HEK293T (cell line): Measurements from ENCODE around the gene C6orf89.

Experiments used
- ARNT ChIP-seq: fragments of 450-650 bp; IDR thresholded peaks from 2 replicates; pipeline ENCODE4 v1.6.1; 2017; ENCODE audit warnings: mild to moderate bottlenecking
- BHLHE40 ChIP-seq: fragments of 450-650 bp; IDR thresholded peaks from 2 replicates; pipeline ENCODE4 v1.6.1; 2016; ENCODE audit warnings: mild to moderate bottlenecking, moderate library complexity, borderline replicate concordance
- CTBP1 ChIP-seq: fragments of 450-650 bp; IDR thresholded peaks from 2 replicates; pipeline ENCODE4 v1.6.1; 2016; ENCODE audit warnings: borderline replicate concordance
- ELF4 ChIP-seq: fragments of 450-650 bp; IDR thresholded peaks from 2 replicates; pipeline ENCODE4 v1.6.1; 2017; ENCODE audit warnings: antibody characterized with exemption
- FOXK2 ChIP-seq: fragments of 450-650 bp; IDR thresholded peaks from 2 replicates; pipeline ENCODE4 v1.6.1; 2016; ENCODE audit warnings: mild to moderate bottlenecking
- FOXM1 ChIP-seq: fragments of 450-650 bp; IDR thresholded peaks from 2 replicates; pipeline ENCODE4 v1.6.1; 2017; ENCODE audit warnings: mild to moderate bottlenecking, borderline replicate concordance
- HDGF ChIP-seq: fragments of 450-650 bp; IDR thresholded peaks from 2 replicates; pipeline ENCODE4 v1.6.1; 2017; ENCODE audit warnings: antibody characterized with exemption, borderline replicate concordance
- LEF1 ChIP-seq: fragments of 450-650 bp; IDR thresholded peaks from 2 replicates; pipeline ENCODE4 v1.6.1; 2017; ENCODE audit warnings: mild to moderate bottlenecking, borderline replicate concordance
- NFRKB ChIP-seq: fragments of 450-650 bp; IDR thresholded peaks from 2 replicates; pipeline ENCODE4 v1.6.1; 2016; ENCODE audit warnings: mild to moderate bottlenecking, moderate library complexity
- SP1 ChIP-seq: fragments of 450-650 bp; IDR thresholded peaks from 2 replicates; pipeline ENCODE4 v1.6.1; 2017
- SUZ12 ChIP-seq: fragments of 450-650 bp; IDR thresholded peaks from 2 replicates; pipeline ENCODE4 v1.6.1; 2016; ENCODE audit warnings: mild to moderate bottlenecking
- TF ChIP-seq, protein P1 (sequence below): fragments of 450-650 bp; IDR thresholded peaks from 2 replicates; pipeline ENCODE4 v1.6.1; 2016

DNA sequence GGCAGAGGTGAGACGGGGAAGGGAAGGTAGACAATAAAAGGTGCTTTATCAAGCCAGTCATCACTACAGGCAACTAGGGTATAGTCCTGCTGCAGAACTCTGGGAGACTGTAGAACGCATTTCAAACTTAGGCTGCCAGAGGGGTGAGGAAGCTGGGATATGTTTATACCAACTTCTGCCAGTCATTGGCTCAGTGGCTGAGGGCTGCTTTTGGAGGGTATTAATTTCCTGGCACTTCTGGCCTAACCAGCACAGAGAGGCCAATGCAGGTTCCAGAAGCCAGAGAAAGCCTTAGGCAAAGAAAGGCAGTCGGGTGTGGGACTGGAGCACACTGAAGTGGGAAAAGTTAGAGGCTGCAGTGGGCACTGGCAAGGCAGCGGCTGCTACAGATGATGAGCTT, 42.6 kb upstream of the C6orf89 start:
- TF ChIP-seq SUZ12 = no peak
- TF ChIP-seq FOXM1 = no peak
- no peak for TF ChIP-seq ARNT
- TF ChIP-seq ELF4 = no peak
- TF ChIP-seq CTBP1 = no peak
- TF ChIP-seq SP1 = no peak
- no peak for TF ChIP-seq FOXK2
- TF ChIP-seq BHLHE40 = no peak
- TF ChIP-seq HDGF = no peak
- no peak for TF ChIP-seq LEF1
- no peak for TF ChIP-seq NFRKB
- TF ChIP-seq, protein P1, sequence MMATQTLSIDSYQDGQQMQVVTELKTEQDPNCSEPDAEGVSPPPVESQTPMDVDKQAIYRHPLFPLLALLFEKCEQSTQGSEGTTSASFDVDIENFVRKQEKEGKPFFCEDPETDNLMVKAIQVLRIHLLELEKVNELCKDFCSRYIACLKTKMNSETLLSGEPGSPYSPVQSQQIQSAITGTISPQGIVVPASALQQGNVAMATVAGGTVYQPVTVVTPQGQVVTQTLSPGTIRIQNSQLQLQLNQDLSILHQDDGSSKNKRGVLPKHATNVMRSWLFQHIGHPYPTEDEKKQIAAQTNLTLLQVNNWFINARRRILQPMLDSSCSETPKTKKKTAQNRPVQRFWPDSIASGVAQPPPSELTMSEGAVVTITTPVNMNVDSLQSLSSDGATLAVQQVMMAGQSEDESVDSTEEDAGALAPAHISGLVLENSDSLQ = no peak
